IPS DF 6.9 (cell line): ENCODE data around the gene XAGE2.

Experiments
- DNase-seq: peaks from one replicate; pipeline ENCODE4 v3.0.0-alpha.2; 2013; ENCODE audit warnings: low read depth, low spot score
- H3K27ac ChIP-seq: one replicate; pipeline ENCODE4 v1.5.1; 2013; ENCODE audit warnings: low read length, control low read depth
- H3K27me3 ChIP-seq: 2 replicates; pipeline ENCODE4 v1.6.1; 2013; ENCODE audit warnings: mild to moderate bottlenecking, low read length; ENCODE audit not compliant: control insufficient read depth, insufficient read depth
- H3K36me3 ChIP-seq: 2 replicates; pipeline ENCODE4 v1.6.1; 2013; ENCODE audit warnings: low read length; ENCODE audit not compliant: control insufficient read depth, insufficient read depth
- H3K4me1 ChIP-seq: 2 replicates; pipeline ENCODE4 v1.6.1; 2013; ENCODE audit warnings: low read length; ENCODE audit not compliant: control insufficient read depth, insufficient read depth
- H3K4me3 ChIP-seq: 2 replicates; pipeline ENCODE4 v1.5.1; 2013; ENCODE audit warnings: mild to moderate bottlenecking, low read length
- H3K9me3 ChIP-seq: 2 replicates; pipeline ENCODE4 v1.6.1; 2013; ENCODE audit warnings: low read length, inconsistent platforms; ENCODE audit not compliant: control insufficient read depth, insufficient read depth
- WGBS: extraction: QIAGEN DNeasy Blood & Tissue Kit; methylation state at CpG from one replicate; pipeline ENCODE4 v1.1.7; 2013; ENCODE audit warnings: mixed read lengths, missing lambda C conversion rate; ENCODE audit not compliant: insufficient read length, insufficient coverage; 5-methylcytosine and 5-hydroxymethylcytosine counted together

XAGE2 gene

GRCh38 chrX:52359614-52360232 is 9.1 kb upstream of the XAGE2 start:
- H3K27ac ChIP-seq, result no peak overlapping the region
- DNase-seq, result no peak
- no peaks in the 10 kb centered on the region for H3K36me3 ChIP-seq
- H3K9me3 ChIP-seq, result no peaks in the 10 kb centered on the region
- no peak overlapping the region for H3K4me3 ChIP-seq
- no CpG with 5 or more reads among the region's 7 CpGs for WGBS
- H3K27me3 ChIP-seq, result no peaks in the 10 kb centered on the region
- H3K4me1 ChIP-seq, result no peaks in the 10 kb centered on the region

GRCh38 chrX:52361941-52362340 is 6.9 kb upstream of the XAGE2 start:
- Histone ChIP-seq H3K4me1 (no peaks in the 10 kb centered on the region), H3K27ac (no peak overlapping the region), H3K27me3 (no peaks in the 10 kb centered on the region), H3K4me3 (no peak overlapping the region), H3K36me3 (no peaks in the 10 kb centered on the region), H3K9me3 (no peaks in the 10 kb centered on the region)
- WGBS, result no CpG with 5 or more reads among the region's 8 CpGs
- no peak for DNase-seq

GRCh38 chrX:52363247-52363883 is 5.5 kb upstream of the XAGE2 start:
- no peak overlapping the region for H3K4me3 ChIP-seq
- H3K9me3 ChIP-seq, result no peaks in the 10 kb centered on the region
- no peaks in the 10 kb centered on the region for H3K27me3 ChIP-seq
- H3K4me1 ChIP-seq, result no peaks in the 10 kb centered on the region
- WGBS, result no CpG with 5 or more reads among the region's 8 CpGs
- no peak for DNase-seq
- H3K36me3 ChIP-seq, result no peaks in the 10 kb centered on the region
- no peak overlapping the region for H3K27ac ChIP-seq

- H3K27me3 ChIP-seq, result no peaks in the 10 kb centered on the region
- DNase-seq, result no peak
- H3K27ac ChIP-seq, result no peak overlapping the region
- H3K4me3 ChIP-seq, result no peak overlapping the region
- H3K36me3 ChIP-seq, result no peaks in the 10 kb centered on the region
- WGBS, result no CpG with 5 or more reads among the region's 2 CpGs
- H3K4me1 ChIP-seq, result no peaks in the 10 kb centered on the region
- H3K9me3 ChIP-seq, result no peaks in the 10 kb centered on the region
These were observed 10.0 kb downstream of the XAGE2 start for GRCh38 chrX:52378870-52379269.

GRCh38 chrX:52380993-52381392 is 12.2 kb downstream of the XAGE2 start:
- no peaks in the 10 kb centered on the region for H3K27me3 ChIP-seq
- H3K4me3 ChIP-seq, result no peak overlapping the region
- no peaks in the 10 kb centered on the region for H3K9me3 ChIP-seq
- H3K36me3 ChIP-seq, result no peaks in the 10 kb centered on the region
- no peak overlapping the region for H3K27ac ChIP-seq
- no CpG with 5 or more reads among the region's 7 CpGs for WGBS
- no peaks in the 10 kb centered on the region for H3K4me1 ChIP-seq
- DNase-seq, result no peak

GRCh38 chrX:52410439-52411394 is 41.9 kb downstream of the XAGE2 start:
- no peaks in the 10 kb centered on the region for H3K36me3 ChIP-seq
- WGBS, result no CpG with 5 or more reads among the region's 8 CpGs

GRCh38 chrX:52415304-52415703 is 46.5 kb downstream of the XAGE2 start:
- H3K9me3 ChIP-seq, result no peaks in the 10 kb centered on the region
- no peak for DNase-seq
- H3K4me3 ChIP-seq, result no peak overlapping the region
- H3K27me3 ChIP-seq, result no peaks in the 10 kb centered on the region
- H3K27ac ChIP-seq, result no peak overlapping the region
- H3K4me1 ChIP-seq, result no peaks in the 10 kb centered on the region; the same call in 1 of the 2 replicates
- H3K36me3 ChIP-seq, result no peaks in the 10 kb centered on the region

More at GRCh38 chrX:52410439-52411394, 41.9 kb downstream of the XAGE2 start:
- Histone ChIP-seq H3K4me1 (no peaks in the 10 kb centered on the region; the same call in 1 of the 2 replicates), H3K27me3 (no peaks in the 10 kb centered on the region), H3K9me3 (no peaks in the 10 kb centered on the region), H3K27ac (no peak overlapping the region), H3K4me3 (no peak overlapping the region)
- DNase-seq, result no peak

- Histone ChIP-seq H3K36me3 (no peaks in the 10 kb centered on the region), H3K27ac (no peak overlapping the region), H3K27me3 (no peaks in the 10 kb centered on the region), H3K4me3 (no peak overlapping the region), H3K4me1 (no peaks in the 10 kb centered on the region), H3K9me3 (no peaks in the 10 kb centered on the region)
- WGBS, result no CpG with 5 or more reads among the region's 3 CpGs
- DNase-seq, result no peak
These were observed 48.0 kb downstream of the XAGE2 start for GRCh38 chrX:52416816-52417215.

- Histone ChIP-seq H3K27me3 (no peaks in the 10 kb centered on the region), H3K9me3 (no peaks in the 10 kb centered on the region), H3K36me3 (no peaks in the 10 kb centered on the region), H3K4me3 (no peak overlapping the region), H3K27ac (no peak overlapping the region), H3K4me1 (no peaks in the 10 kb centered on the region)
- DNase-seq, result no peak
- WGBS, result no CpG with 5 or more reads among the region's 8 CpGs
These were observed 52.1 kb downstream of the XAGE2 start for GRCh38 chrX:52420824-52421443.

- H3K27me3 ChIP-seq, result no peaks in the 10 kb centered on the region
- DNase-seq, result no peak
- no peaks in the 10 kb centered on the region for H3K36me3 ChIP-seq
- WGBS, result no CpG with 5 or more reads among the region's 1 CpG
- no peak overlapping the region for H3K27ac ChIP-seq
- no peaks in the 10 kb centered on the region for H3K4me1 ChIP-seq
- H3K9me3 ChIP-seq, result no peaks in the 10 kb centered on the region
- no peak overlapping the region for H3K4me3 ChIP-seq
These were observed 54.1 kb downstream of the XAGE2 start for GRCh38 chrX:52422884-52423283.
